ENCODE measurements around the gene SLC16A5. TPM values are rescaled to one million over a fixed set of nuclear protein-coding genes. Genes with fewer than 3 reads are reported as not detected.
"Not testable (repeated sequence)": the region's sequence is repeated elsewhere in the genome, so short reads cannot be mapped to it uniquely, and the experiment has no call there.

The SLC16A5 gene
- total RNA-seq, 1 donor from 2014 or later, result 16.4 TPM

- H3K36me3 Mint-ChIP-seq, result peaks cover 7% of the 10 kb centered on the region
Measured at GRCh38 chr17:75065562-75066151, 22.1 kb upstream of the SLC16A5 start.

GRCh38 chr17:75067856-75068255, 19.9 kb upstream of the SLC16A5 start:
- no peaks in the 10 kb centered on the region for H3K4me1 Mint-ChIP-seq (ENCODE audit: unreplicated experiment)
- no peaks in the 10 kb centered on the region for H3K9me3 Mint-ChIP-seq
- TF ChIP-seq, protein P1, sequence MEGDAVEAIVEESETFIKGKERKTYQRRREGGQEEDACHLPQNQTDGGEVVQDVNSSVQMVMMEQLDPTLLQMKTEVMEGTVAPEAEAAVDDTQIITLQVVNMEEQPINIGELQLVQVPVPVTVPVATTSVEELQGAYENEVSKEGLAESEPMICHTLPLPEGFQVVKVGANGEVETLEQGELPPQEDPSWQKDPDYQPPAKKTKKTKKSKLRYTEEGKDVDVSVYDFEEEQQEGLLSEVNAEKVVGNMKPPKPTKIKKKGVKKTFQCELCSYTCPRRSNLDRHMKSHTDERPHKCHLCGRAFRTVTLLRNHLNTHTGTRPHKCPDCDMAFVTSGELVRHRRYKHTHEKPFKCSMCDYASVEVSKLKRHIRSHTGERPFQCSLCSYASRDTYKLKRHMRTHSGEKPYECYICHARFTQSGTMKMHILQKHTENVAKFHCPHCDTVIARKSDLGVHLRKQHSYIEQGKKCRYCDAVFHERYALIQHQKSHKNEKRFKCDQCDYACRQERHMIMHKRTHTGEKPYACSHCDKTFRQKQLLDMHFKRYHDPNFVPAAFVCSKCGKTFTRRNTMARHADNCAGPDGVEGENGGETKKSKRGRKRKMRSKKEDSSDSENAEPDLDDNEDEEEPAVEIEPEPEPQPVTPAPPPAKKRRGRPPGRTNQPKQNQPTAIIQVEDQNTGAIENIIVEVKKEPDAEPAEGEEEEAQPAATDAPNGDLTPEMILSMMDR (conservative IDR thresholded peaks at IDR 0.05), result no peak
- H3K27me3 Mint-ChIP-seq, result no peaks in the 10 kb centered on the region
- H3K27ac Mint-ChIP-seq, result peak overlapping the region; percentile 74
- H3K36me3 Mint-ChIP-seq, result peaks cover 7% of the 10 kb centered on the region
- DNase-seq (ENCODE audit: extremely low spot score, unreplicated experiment), result no peak
- H3K4me3 Mint-ChIP-seq, result no peak overlapping the region

More at GRCh38 chr17:75065562-75066151, 22.1 kb upstream of the SLC16A5 start:
- no peak overlapping the region for H3K4me3 Mint-ChIP-seq
- no peaks in the 10 kb centered on the region for H3K9me3 Mint-ChIP-seq
- no peak overlapping the region for H3K27ac Mint-ChIP-seq
- H3K4me1 Mint-ChIP-seq (ENCODE audit: unreplicated experiment), result no peaks in the 10 kb centered on the region
- no peaks in the 10 kb centered on the region for H3K27me3 Mint-ChIP-seq
- no peak for DNase-seq (ENCODE audit: extremely low spot score, unreplicated experiment)
- TF ChIP-seq, protein P1 (conservative IDR thresholded peaks at IDR 0.05), result no peak

DNA sequence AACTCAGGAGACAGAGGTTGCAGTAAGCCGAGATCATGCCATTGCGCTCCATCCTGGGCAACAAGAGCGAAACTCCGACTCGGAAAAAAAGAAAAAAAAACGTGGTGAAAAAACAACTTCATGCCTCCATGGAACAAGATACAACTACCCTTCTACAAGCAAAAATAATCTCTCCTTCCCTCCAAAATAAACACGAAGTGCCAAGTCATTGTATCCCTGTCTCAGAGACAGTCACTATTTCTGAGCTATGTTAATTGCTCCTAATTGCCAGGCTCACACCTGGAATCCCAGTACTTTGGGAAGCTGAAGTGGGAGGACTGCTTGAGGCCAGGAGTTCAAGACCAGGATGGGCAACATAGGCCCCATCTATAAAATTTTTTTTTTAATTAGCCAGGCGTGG, 19.0 kb upstream of the SLC16A5 start:
- peaks cover 7% of the 10 kb centered on the region for H3K36me3 Mint-ChIP-seq
- DNase-seq (ENCODE audit: extremely low spot score, unreplicated experiment), result no peak
- no peaks in the 10 kb centered on the region for H3K4me1 Mint-ChIP-seq (ENCODE audit: unreplicated experiment)
- TF ChIP-seq, protein P1 (conservative IDR thresholded peaks at IDR 0.05), result no peak
- no peak overlapping the region for H3K27ac Mint-ChIP-seq
- no peaks in the 10 kb centered on the region for H3K9me3 Mint-ChIP-seq
- no peaks in the 10 kb centered on the region for H3K27me3 Mint-ChIP-seq
- no peak overlapping the region for H3K4me3 Mint-ChIP-seq

GRCh38 chr17:75069783-75070182, 18.0 kb upstream of the SLC16A5 start:
- no peaks in the 10 kb centered on the region for H3K4me1 Mint-ChIP-seq (ENCODE audit: unreplicated experiment)
- H3K4me3 Mint-ChIP-seq, result no peak overlapping the region
- H3K27me3 Mint-ChIP-seq, result no peaks in the 10 kb centered on the region
- no peaks in the 10 kb centered on the region for H3K9me3 Mint-ChIP-seq
- no peak overlapping the region for H3K27ac Mint-ChIP-seq
- H3K36me3 Mint-ChIP-seq, result no peaks in the 10 kb centered on the region
- DNase-seq (ENCODE audit: extremely low spot score, unreplicated experiment), result no peak
- TF ChIP-seq, protein P1 (conservative IDR thresholded peaks at IDR 0.05), result peak; percentile 19

- not testable (repeated sequence) for H3K36me3 Mint-ChIP-seq; DNase-seq (ENCODE audit: extremely low spot score, unreplicated experiment); H3K9me3 Mint-ChIP-seq; H3K27me3 Mint-ChIP-seq; H3K4me3 Mint-ChIP-seq; H3K27ac Mint-ChIP-seq; H3K4me1 Mint-ChIP-seq (ENCODE audit: unreplicated experiment)
Measured at GRCh38 chr17:75071478-75072271, 16.1 kb upstream of the SLC16A5 start.

DNA sequence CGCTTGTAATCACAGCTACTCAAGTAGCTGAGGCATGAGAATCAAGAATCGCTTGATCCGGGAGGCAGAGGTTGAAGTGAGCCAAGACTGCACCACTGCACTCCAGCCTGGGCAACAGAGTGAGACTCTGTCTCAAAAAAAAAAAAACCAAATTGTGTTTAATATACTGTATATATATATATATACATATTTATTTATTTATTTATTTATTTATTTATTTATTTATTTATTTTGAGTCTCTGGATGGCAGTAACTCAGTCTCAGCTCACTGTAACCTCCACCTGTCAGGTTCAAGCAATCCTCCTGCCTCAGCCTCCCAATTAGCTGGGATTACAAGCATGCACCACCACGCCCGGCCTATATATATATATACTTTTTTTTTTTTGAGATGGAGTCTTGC, 14.8 kb upstream of the SLC16A5 start:
- H3K27me3 Mint-ChIP-seq; H3K27ac Mint-ChIP-seq; H3K9me3 Mint-ChIP-seq; H3K4me1 Mint-ChIP-seq (ENCODE audit: unreplicated experiment); H3K4me3 Mint-ChIP-seq; DNase-seq (ENCODE audit: extremely low spot score, unreplicated experiment); H3K36me3 Mint-ChIP-seq: not testable (repeated sequence)
